ENCODE measurements around the gene CACNB4. TPM values are rescaled to one million over a fixed set of nuclear protein-coding genes. Genes with fewer than 3 reads are reported as not detected.

Gene CACNB4
- total and polyA plus RNA-seq, 8 donors, result 0.34 to 1.3 (median 0.70) TPM

- Histone ChIP-seq H3K9me3 (no peaks in the 10 kb centered on the region), H3K36me3 (no peaks in the 10 kb centered on the region), H3K27me3 (no peaks in the 10 kb centered on the region), H3K4me1 (no peaks in the 10 kb centered on the region), H3K4me3 (no peak overlapping the region), H3K27ac (no peak overlapping the region)
- ATAC-seq, result no peak
- no peak for FAIRE-seq
- WGBS, 2 donors, result 88 to 95% methylated on average over 1 of the region's 1 CpG
- intact Hi-C loops (cut with DNase I), result no loop called here
- DNase-seq, result no peak
- TF ChIP-seq CTCF (IDR thresholded peaks at IDR 0.05), result no peak
Observed at GRCh38 chr2:151843691-151844061, 255.2 kb downstream of the CACNB4 start.

GRCh38 chr2:151842830-151843690 lies 255.8 kb downstream of the CACNB4 start:
- DNase-seq (no peak), ATAC-seq (no peak), FAIRE-seq (no peak)
- Histone ChIP-seq H3K27ac (no peak overlapping the region), H3K4me3 (no peak overlapping the region), H3K9me3 (no peaks in the 10 kb centered on the region), H3K27me3 (no peaks in the 10 kb centered on the region), H3K36me3 (no peaks in the 10 kb centered on the region), H3K4me1 (no peaks in the 10 kb centered on the region)
- intact Hi-C loops (cut with DNase I), result no loop called here
- 71 to 74% methylated on average over 8 of the region's 8 CpGs for WGBS, 2 donors
- no peak for TF ChIP-seq CTCF (IDR thresholded peaks at IDR 0.05)

- FAIRE-seq (no peak), ATAC-seq (no peak), DNase-seq (no peak)
- no peak for TF ChIP-seq CTCF (IDR thresholded peaks at IDR 0.05)
- H3K27ac ChIP-seq, result no peak overlapping the region
- H3K9me3 ChIP-seq, result no peaks in the 10 kb centered on the region
- H3K4me1 ChIP-seq, result no peaks in the 10 kb centered on the region
- WGBS, 2 donors, result 84 to 88% methylated on average over 2 of the region's 2 CpGs
- no peaks in the 10 kb centered on the region for H3K27me3 ChIP-seq
- intact Hi-C loops (cut with DNase I), result no loop called here
- no peak overlapping the region for H3K4me3 ChIP-seq
- no peaks in the 10 kb centered on the region for H3K36me3 ChIP-seq
Observed at GRCh38 chr2:151841047-151841424, 257.8 kb downstream of the CACNB4 start.

GRCh38 chr2:151840216-151841046 lies 258.4 kb downstream of the CACNB4 start:
- 73 to 74% methylated on average over 5 of the region's 5 CpGs for WGBS, 2 donors
- Histone ChIP-seq H3K27me3 (no peaks in the 10 kb centered on the region), H3K9me3 (no peaks in the 10 kb centered on the region), H3K36me3 (no peaks in the 10 kb centered on the region), H3K4me3 (no peak overlapping the region), H3K27ac (no peak overlapping the region), H3K4me1 (no peaks in the 10 kb centered on the region)
- DNase-seq, result no peak
- peak in 1 of 4 donors; percentile 54 for ATAC-seq
- intact Hi-C loops (cut with DNase I), result no loop called here
- FAIRE-seq, result no peak
- no peak for TF ChIP-seq CTCF (IDR thresholded peaks at IDR 0.05)

All from pancreas (tissue), 10 donors.